Left renal pelvis (tissue), 4 donors: Measurements from ENCODE around the gene KLHL33. TPM values are rescaled to one million over a fixed set of nuclear protein-coding genes. Genes with fewer than 3 reads are reported as not detected.

Experiments
- DNase-seq, 4 donors: peaks; one replicate each; pipeline ENCODE4 v3.0.0-alpha.2; 2013; ENCODE audit warnings: low read depth in 4 of 4, low spot score in 3 of 4
- polyA plus RNA-seq, 4 donors: library from polyadenylated mRNA; unstranded; fragments of 120-200 nt; gene quantifications; one replicate each; pipeline ENCODE4 v1.2.1, GENCODE V29; 2013; ENCODE audit not compliant: insufficient read length in 4 of 4

KLHL33 gene
- under 1 TPM; 0.29 to 0.90 (median 0.57) TPM for polyA plus RNA-seq

- DNase-seq: no peak
These were observed at the start of gene KLHL33 for GRCh38 chr14:20435582-20436362. TSS of gene KLHL33 (minus strand) at chr14:20436166. CDS start at chr14:20435811, 355 bp downstream.

GRCh38 chr14:20482382-20482781 lies 46.4 kb upstream of the KLHL33 start:
- DNase-seq: no peak

- DNase-seq: no peak
These were observed 42.9 kb upstream of the KLHL33 start for GRCh38 chr14:20478894-20479293.

GRCh38 chr14:20477211-20477876 lies 41.4 kb upstream of the KLHL33 start:
- no peak for DNase-seq

GRCh38 chr14:20476776-20477175 lies 40.8 kb upstream of the KLHL33 start:
- DNase-seq: no peak

GRCh38 chr14:20472536-20473169 lies 36.7 kb upstream of the KLHL33 start:
- DNase-seq: no peak

GRCh38 chr14:20470603-20470901 lies 34.6 kb upstream of the KLHL33 start:
- no peak for DNase-seq

GRCh38 chr14:20469890-20470602 lies 34.1 kb upstream of the KLHL33 start:
- no peak for DNase-seq

- DNase-seq: peak in 3 of 4 donors; percentile 66 to 69 (median 68)
These were observed 33.4 kb upstream of the KLHL33 start, which contains the start of gene PNP for GRCh38 chr14:20469242-20469889. TSS of gene PNP (plus strand) at chr14:20469406. CDS start at chr14:20469525, 119 bp downstream.

- DNase-seq: no peak
These were observed 32.8 kb upstream of the KLHL33 start for GRCh38 chr14:20468764-20469241.

- peak; percentile 98 to 99 (median 99) for DNase-seq
These were observed 25.5 kb upstream of the KLHL33 start, which contains the start of gene PIP4P1 for GRCh38 chr14:20461225-20462141. TSS of gene PIP4P1 (minus strand) at chr14:20461434. CDS start at chr14:20461325, 109 bp downstream.

- no peak for DNase-seq
These were observed 24.7 kb upstream of the KLHL33 start for GRCh38 chr14:20460458-20461224.

- no peak for DNase-seq
These were observed 22.2 kb upstream of the KLHL33 start for GRCh38 chr14:20458031-20458789.

- DNase-seq: no peak
These were observed 21.0 kb upstream of the KLHL33 start for GRCh38 chr14:20456971-20457370.

- no peak for DNase-seq
These were observed 19.7 kb upstream of the KLHL33 start for GRCh38 chr14:20455355-20456300.
